GM19023 (cell line): ENCODE data around the gene AVPR2.
A peak's percentile ranks its signal among the peaks of the same experiment; 100 is the strongest.

Experiments used
- ATAC-seq: cut with Tn5 transposase; IDR thresholded peaks from one replicate; pipeline ENCODE4 v1.9.1; 2021; ENCODE audit warnings: mild to moderate bottlenecking, moderate library complexity; ENCODE audit not compliant: unreplicated experiment

AVPR2 gene

GRCh38 chrX:153910446-153910845, 6.0 kb downstream of the AVPR2 start:
- ATAC-seq, result no peak

GRCh38 chrX:153911798-153912197, 7.3 kb downstream of the AVPR2 start:
- ATAC-seq, result no peak

- ATAC-seq, result no peak
Measured at GRCh38 chrX:153913211-153913610, 8.7 kb downstream of the AVPR2 start.

GRCh38 chrX:153913701-153914100, 9.2 kb downstream of the AVPR2 start:
- ATAC-seq, result no peak

- no peak for ATAC-seq
Measured at GRCh38 chrX:153917869-153918268, 13.4 kb downstream of the AVPR2 start.

- ATAC-seq, result no peak
Measured at GRCh38 chrX:153919281-153919680, 14.8 kb downstream of the AVPR2 start.

- ATAC-seq, result no peak
Measured at GRCh38 chrX:153920546-153920945, 16.1 kb downstream of the AVPR2 start.

GRCh38 chrX:153921070-153921469, 16.6 kb downstream of the AVPR2 start:
- ATAC-seq, result no peak

GRCh38 chrX:153921511-153922446, 17.3 kb downstream of the AVPR2 start:
- no peak for ATAC-seq

- ATAC-seq, result no peak
Measured at GRCh38 chrX:153922932-153923857, 18.7 kb downstream of the AVPR2 start.

- ATAC-seq, result no peak
Measured at GRCh38 chrX:153924149-153924861, 19.8 kb downstream of the AVPR2 start.

GRCh38 chrX:153925387-153925738, 20.9 kb downstream of the AVPR2 start:
- no peak for ATAC-seq

GRCh38 chrX:153925739-153926551, 21.5 kb downstream of the AVPR2 start, which contains the start of gene ARHGAP4:
ARHGAP4 (minus strand) TSS chrX:153926264; CDS start chrX:153926202, 62 bp downstream.
- no peak for ATAC-seq

GRCh38 chrX:153926552-153926857, 22.0 kb downstream of the AVPR2 start:
- no peak for ATAC-seq

- peak; percentile 39 for ATAC-seq
Measured at GRCh38 chrX:153926858-153927671, 22.6 kb downstream of the AVPR2 start.

- ATAC-seq, result no peak
Measured at GRCh38 chrX:153927672-153927921, 23.1 kb downstream of the AVPR2 start.

- peak; percentile 81 for ATAC-seq
Measured at GRCh38 chrX:153927922-153928760, 23.7 kb downstream of the AVPR2 start.

GRCh38 chrX:153928846-153929245, 24.4 kb downstream of the AVPR2 start:
- ATAC-seq, result no peak

- ATAC-seq, result no peak
Measured at GRCh38 chrX:153929576-153929975, 25.1 kb downstream of the AVPR2 start.
